C1 segment of cervical spinal cord (tissue), 14 donors: Measurements from ENCODE around the gene NEDD4L.

ENCODE experiments used
- DNase-seq, 14 donors: peaks; one replicate each; lab custom pipeline; 2025; lab: John Stamatoyannopoulos, UW

Gene NEDD4L

GRCh38 chr18:58093311-58093803 lies 49.3 kb downstream of the NEDD4L start:
- no peak for DNase-seq

GRCh38 chr18:58095222-58095621 lies 51.2 kb downstream of the NEDD4L start:
- DNase-seq: no peak

- no peak for DNase-seq
These were observed 51.6 kb downstream of the NEDD4L start for GRCh38 chr18:58095655-58096054.

- no peak for DNase-seq
These were observed 52.6 kb downstream of the NEDD4L start for GRCh38 chr18:58096658-58097057.

- no peak for DNase-seq
These were observed 53.3 kb downstream of the NEDD4L start for GRCh38 chr18:58097121-58097906.

GRCh38 chr18:58097907-58098166 lies 53.8 kb downstream of the NEDD4L start:
- DNase-seq: no peak

GRCh38 chr18:58098706-58099105 lies 54.7 kb downstream of the NEDD4L start:
- no peak for DNase-seq

GRCh38 chr18:58100154-58100553 lies 56.1 kb downstream of the NEDD4L start:
- DNase-seq: no peak

- peak in 12 of 14 donors; percentile 29 to 78 (median 61) for DNase-seq
These were observed 57.3 kb downstream of the NEDD4L start for GRCh38 chr18:58101291-58101794.

- DNase-seq: no peak
These were observed 58.0 kb downstream of the NEDD4L start for GRCh38 chr18:58102018-58102417.

- DNase-seq: no peak
These were observed 58.8 kb downstream of the NEDD4L start for GRCh38 chr18:58102875-58103274.

GRCh38 chr18:58103339-58103985 lies 59.4 kb downstream of the NEDD4L start:
- DNase-seq: no peak

GRCh38 chr18:58104096-58104495 lies 60.1 kb downstream of the NEDD4L start:
- no peak for DNase-seq

GRCh38 chr18:58105206-58105887 lies 61.3 kb downstream of the NEDD4L start:
- DNase-seq: no peak

- DNase-seq: peak in 1 of 14 donors; percentile 62
These were observed 61.8 kb downstream of the NEDD4L start for GRCh38 chr18:58105888-58106260.

GRCh38 chr18:58106289-58107070 lies 62.5 kb downstream of the NEDD4L start:
- no peak for DNase-seq

GRCh38 chr18:58109256-58109655 lies 65.2 kb downstream of the NEDD4L start:
- DNase-seq: no peak

GRCh38 chr18:58110398-58110797 lies 66.4 kb downstream of the NEDD4L start:
- no peak for DNase-seq

GRCh38 chr18:58112174-58112573 lies 68.1 kb downstream of the NEDD4L start:
- no peak for DNase-seq

GRCh38 chr18:58113337-58113736 lies 69.3 kb downstream of the NEDD4L start:
- DNase-seq: no peak

GRCh38 chr18:58114766-58115165 lies 70.7 kb downstream of the NEDD4L start:
- no peak for DNase-seq

- no peak for DNase-seq
These were observed 72.8 kb downstream of the NEDD4L start for GRCh38 chr18:58116818-58117217.
